NCI-H1417 treated with DMSO at 0.1 percent for 48 hours (cell line): ENCODE data around the gene PHLPP1.
"Not testable (repeated sequence)": the region's sequence is repeated elsewhere in the genome, so short reads cannot be mapped to it uniquely, and the experiment has no call there.

Experiments
- DNase-seq: peaks from one replicate; lab custom pipeline; 2025; lab: John Stamatoyannopoulos, UW

The PHLPP1 gene

DNA sequence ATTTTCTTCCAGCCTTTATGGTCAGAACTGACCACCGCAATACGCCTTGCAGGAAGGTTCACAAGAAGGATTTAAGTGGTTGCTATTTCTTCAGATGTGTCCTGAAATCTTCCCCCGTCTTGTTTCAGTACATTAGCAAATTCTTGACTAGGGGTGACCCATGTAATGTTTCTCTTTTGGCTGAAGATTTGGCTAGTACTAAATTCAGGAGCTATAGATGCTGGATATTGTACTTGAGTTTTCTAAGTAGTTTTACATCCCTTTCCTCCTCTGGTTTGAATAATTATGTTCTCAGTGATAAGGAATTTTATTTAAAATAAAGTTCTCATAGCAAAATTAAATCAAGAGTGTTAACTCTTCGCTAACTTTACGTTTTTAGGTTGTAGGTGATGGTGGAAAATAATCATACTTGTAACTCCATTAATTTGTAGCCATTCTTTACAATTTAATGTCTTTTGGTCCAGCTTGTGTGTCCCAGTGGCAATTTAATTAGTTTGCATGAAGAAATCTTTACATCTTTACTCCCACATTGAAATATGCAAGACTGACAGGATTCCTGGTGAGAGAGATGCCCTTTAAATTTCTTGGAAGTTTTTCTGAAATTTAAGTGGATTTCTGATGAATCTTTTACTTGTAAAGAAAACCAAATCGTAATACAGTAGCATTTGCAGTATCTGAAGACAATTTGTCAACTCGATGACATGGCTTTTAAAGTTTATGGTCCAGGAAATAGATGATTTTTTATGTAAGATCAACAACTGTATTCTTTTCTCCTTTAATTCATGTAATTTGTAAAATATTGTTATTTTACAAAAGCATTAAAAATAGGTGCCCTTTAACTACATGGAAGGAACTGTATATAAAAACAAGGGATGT is 2.8 kb downstream of the PHLPP1 start:
- DNase-seq = no peak

DNA sequence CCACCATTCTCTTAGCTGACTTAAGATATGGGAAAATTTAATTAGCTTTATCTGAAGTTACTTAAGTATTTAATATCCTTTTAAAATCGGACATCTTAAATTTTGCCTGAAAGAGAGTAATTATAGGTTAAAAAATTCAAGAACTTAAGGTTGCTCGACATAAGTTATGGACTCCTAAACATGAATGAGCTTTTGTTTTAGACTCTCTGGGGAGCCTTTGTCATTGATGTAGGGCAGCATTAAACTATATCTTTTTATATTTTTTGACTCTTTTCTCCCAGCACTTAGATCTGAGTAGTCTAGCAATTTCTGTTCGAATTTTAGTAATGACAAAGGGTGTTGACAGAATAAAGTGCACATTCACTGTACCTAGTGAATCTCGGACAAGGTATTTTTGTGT is 4.7 kb downstream of the PHLPP1 start:
- DNase-seq = no peak

DNA sequence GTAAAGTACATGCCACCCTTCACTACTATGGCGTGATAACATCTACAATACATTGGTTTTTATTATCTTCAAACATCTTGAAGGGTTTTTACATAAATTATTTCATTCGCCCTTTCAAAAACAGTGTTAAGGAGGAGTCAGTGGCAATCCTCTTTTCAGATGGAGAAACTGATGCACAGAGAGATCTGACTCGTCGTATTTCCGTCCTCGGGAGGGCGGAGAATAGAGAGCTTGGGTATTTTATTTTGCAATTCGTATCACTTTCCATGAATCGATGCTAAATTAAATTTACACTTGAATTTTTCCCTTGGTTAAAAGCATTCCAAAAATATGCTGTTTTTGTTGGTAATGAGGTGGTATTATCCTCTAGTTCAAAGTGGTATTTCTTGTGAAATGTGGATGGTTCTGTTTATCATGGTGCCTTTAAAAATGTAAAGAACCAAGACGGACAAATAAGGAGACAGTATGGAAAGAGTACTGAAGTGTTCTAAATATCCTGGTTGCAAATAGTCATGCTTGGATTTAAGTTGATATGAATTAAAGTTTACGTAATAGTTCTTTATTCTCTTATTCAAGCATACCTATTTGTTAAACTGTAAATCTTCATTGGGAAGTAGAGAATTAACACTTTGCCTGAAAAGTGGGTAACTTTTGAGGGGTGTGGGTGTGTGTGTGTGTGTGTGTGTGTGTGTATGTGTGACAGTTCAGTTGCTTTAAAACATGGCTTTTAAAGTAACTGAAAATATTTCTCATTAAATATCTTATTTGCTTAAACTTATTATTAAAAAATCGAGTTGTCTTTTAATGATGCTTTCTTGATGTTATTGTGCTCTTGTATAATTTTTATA is 5.6 kb downstream of the PHLPP1 start:
- no peak for DNase-seq

DNA sequence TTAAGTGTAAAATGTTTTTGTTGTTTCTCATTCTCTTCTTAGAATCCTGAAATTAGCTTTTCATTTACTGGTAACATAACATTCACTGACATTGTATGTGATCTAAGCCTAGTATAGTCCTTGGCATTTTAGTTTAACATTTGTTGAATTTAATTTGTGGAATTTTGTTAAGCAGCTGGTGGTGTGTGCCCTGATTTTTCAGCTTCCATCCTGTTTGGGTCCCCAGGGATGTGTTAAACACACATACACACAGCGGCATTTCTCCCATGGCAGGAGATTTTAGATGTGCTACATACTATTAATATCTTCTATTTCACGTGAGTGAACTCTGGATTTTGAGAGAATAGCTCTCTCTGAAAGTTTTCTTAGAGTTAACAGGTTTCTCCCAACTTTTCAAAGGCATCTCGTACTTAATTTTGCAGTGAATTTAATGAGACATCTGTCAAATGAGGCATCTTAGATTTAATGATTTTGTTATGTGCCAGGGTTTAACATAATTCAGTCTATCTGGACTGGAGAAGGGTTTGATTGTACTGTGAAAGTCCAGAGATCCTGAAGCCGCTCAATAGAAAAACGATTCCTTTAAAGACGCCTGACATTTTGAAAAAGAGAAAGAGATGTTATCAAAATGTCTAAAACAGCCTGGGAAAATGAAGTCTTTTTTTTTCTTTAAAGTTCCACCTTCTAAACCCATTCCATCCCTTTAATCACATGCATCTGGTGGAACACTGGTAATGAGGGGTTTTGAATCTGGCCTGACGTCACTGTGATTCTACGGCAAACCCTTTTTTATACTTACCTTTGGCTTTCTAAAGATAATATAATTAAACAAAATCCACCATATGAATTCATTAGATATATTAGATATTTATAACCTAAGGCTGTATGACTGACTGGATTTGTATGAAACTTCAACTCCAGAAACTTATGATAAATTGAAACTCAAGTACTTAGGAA is 6.8 kb downstream of the PHLPP1 start:
- DNase-seq = no peak

- no peak for DNase-seq
These were observed 8.4 kb downstream of the PHLPP1 start for GRCh38 chr18:62723666-62724281.

GRCh38 chr18:62725896-62726295 is 10.6 kb downstream of the PHLPP1 start:
- DNase-seq = no peak

GRCh38 chr18:62728254-62728653 is 12.9 kb downstream of the PHLPP1 start:
- no peak for DNase-seq

DNA sequence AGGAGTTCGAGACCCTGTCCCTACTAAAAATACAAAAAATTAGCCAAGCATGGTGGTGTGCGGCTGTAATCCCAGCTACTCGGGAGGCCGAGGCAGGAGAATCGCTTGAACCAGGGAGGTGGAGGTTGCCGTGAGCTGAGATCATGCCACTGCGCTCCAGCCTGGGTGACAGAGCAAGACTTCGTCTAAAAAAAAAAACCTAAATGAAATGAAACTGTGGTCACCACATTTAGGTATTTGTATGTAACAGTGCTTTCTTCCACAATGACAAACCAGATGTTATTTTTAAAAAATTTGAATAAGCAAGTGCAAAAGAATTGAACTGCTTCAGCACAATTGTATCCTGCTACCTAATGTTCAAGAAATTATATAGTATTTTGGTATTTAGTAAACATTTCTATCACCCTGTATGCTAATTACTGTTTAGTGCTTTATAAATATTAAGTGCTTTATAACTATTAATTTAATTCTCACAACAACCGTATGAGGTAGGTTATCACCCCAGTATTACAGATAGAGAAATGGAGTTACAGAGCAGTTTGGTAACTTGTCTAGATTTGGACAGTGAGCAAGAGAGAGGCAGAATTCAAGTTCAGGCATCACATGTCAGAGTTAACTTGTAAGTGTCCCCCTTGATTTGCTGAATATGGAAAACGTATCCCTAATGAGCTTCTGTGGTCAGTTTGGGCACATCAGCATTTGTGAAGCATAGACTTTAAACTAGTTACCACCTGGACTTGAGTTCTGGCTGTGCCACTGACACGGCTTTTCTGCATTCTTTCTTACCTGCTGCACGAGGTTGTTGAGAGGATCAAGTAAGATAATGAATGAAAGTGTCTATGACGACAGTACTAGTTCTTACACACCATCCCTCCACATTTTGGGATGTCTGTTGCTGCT is 14.4 kb downstream of the PHLPP1 start:
- DNase-seq = no peak

- no peak for DNase-seq
These were observed 15.6 kb downstream of the PHLPP1 start for GRCh38 chr18:62730941-62731340.

DNA sequence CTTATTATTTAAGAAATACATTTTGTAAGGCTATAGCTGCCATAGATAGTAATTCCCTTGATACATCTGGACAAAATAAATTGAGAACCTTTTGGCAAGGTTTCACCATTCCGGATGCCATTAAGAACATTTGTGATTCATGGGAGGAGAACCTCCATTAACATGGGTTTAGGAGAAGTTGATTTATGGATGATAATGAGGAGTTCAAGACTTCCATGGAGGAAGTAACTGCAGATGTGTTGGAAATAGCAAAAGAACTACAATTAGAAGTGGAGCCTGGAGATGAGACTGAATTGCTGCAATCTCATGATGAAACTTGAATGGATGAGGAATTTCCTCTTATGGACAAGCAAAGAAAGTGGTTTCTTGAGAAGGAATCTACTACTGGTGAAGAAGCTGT is 17.3 kb downstream of the PHLPP1 start:
- DNase-seq = no peak

- DNase-seq = no peak
These were observed 18.9 kb downstream of the PHLPP1 start for GRCh38 chr18:62734290-62734689.

DNA sequence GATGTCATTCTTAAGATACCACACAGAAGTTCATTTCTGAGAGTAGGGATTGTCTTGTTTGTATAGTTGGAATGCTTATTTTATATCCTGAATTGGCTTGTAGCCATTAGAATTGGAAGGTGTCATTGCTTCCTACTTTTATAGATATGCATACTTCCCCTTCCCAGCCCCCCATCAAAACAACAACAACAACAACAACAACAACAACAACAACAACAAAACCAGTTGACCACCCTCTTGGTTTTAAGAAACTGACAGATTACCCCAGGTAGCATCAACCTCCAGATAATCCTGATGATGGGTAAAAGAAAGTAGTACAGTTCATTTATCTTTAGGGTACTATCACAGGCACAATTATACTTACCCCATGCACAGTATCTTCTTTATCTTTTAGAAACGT is 20.0 kb downstream of the PHLPP1 start:
- DNase-seq = no peak

- DNase-seq = no peak
These were observed 20.9 kb downstream of the PHLPP1 start for GRCh38 chr18:62736077-62736855.

DNA sequence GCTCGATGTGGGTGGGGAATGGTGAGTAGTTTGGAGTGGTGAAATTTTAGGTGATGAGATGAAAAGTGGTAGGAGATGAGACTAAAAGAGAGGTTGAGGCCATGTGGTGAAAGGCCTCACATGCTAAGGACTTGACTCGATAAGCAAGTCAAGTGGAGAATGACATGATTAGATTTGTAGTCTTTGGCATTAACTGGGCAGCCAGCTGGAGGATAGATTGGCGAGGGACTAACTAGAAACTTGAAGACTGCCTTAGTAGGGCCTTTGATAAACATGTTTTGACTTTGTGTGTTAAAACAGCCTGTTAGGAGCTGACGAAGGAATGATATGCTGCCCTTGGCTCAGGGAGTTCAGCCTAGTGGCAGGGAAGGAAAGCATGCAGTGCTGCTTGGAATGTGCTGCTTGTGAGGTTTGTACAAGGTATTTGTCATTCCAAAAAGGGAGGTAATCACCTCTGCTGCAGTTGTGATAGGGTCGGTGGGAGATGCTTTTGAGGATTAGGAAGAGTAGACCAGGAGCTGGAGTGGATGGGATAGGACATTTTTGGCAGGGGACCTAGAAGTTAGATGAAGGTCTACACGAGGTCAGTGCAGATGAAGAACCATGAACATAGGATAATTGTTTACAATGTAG is 22.0 kb downstream of the PHLPP1 start:
- DNase-seq = no peak

GRCh38 chr18:62738639-62739038 is 23.3 kb downstream of the PHLPP1 start:
- DNase-seq = no peak

DNA sequence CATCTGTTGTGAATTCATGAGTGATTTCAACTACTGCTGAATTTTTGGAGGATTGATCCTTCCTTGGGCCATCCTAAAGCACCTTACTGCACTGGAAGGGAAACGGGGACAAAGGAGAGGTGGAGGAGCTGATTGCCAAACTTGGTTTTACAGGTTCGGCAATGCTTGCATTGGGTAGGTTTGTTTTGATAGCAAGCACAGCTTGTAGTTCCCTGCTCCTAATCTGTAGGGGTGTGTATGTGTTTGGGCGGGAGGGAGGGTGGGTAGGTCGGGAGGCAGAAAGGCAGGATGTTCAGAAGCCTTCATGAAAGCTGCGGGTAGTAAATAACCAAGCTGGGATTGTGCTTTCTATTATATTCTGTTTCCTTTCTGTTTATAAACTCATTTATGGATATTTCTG is 24.6 kb downstream of the PHLPP1 start:
- no peak for DNase-seq

- DNase-seq = not testable (repeated sequence)
These were observed 25.3 kb downstream of the PHLPP1 start for GRCh38 chr18:62740650-62741049.

GRCh38 chr18:62741118-62741566 is 25.8 kb downstream of the PHLPP1 start:
- no peak for DNase-seq

DNA sequence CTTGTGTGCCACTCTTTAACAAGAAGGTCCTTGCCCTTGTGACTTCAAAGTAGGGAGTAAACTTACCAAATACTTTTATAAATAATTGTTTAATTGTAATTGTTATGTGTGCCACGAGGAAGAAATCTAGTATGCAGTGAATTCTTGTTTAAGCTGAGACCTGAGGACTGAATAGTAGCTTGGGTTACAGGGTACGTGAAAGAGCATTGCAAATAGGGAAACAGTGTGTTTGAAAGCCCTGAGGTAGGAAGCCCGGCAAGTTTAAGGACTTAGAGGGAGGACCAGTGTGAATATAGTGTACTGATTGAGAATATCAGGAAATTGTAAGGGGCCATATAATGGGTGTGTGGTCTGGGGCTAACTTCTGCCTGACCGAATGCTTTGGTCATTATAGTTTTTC is 26.2 kb downstream of the PHLPP1 start:
- DNase-seq = no peak
